A549 (cell line): ENCODE measurements around the gene RFLNA.

ENCODE experiments used
- EP300 ChIP-seq, 2 experiments: fragments of >200 bp; sonication (Bioruptor Twin); formaldehyde crosslinking; IDR thresholded peaks; 2 replicates in 1 of 2; 3 replicates in 1 of 2; pipeline ENCODE4 v1.6.1; 2016 to 2017
- FOSB ChIP-seq: fragments of 250-450 bp; sonication (Bioruptor Pico); IDR thresholded peaks from 2 replicates; pipeline ENCODE4 v1.5.0; 2020; ENCODE audit warnings: mild to moderate bottlenecking, moderate library complexity
- HDAC2 ChIP-seq: fragments of 200-600 bp; sonication (generic); IDR thresholded peaks from 2 replicates; pipeline ENCODE4 v1.6.1; 2016
- MAZ ChIP-seq: fragments of 150-350 bp; IDR thresholded peaks from 2 replicates; pipeline ENCODE4 v1.6.1; 2014; ENCODE audit warnings: antibody characterized with exemption, low read depth, low read length, borderline replicate concordance
- NR3C1 ChIP-seq: fragments of >200 bp; sonication (Bioruptor Twin); formaldehyde crosslinking; IDR thresholded peaks from 3 replicates; pipeline ENCODE4 v1.6.1; 2017
- POLR2A ChIP-seq: IDR thresholded peaks from 2 replicates; pipeline ENCODE4 v1.6.1; 2012; ENCODE audit warnings: mild to moderate bottlenecking, low read length
- TP53 ChIP-seq: fragments of 250-450 bp; sonication (Bioruptor Pico); IDR thresholded peaks from 2 replicates; pipeline ENCODE4 v1.5.0; 2021; ENCODE audit warnings: mild to moderate bottlenecking, moderate library complexity
- TF ChIP-seq, protein P1 (sequence below): fragments of >200 bp; sonication (Bioruptor Twin); formaldehyde crosslinking; IDR thresholded peaks from 3 replicates; pipeline ENCODE4 v1.5.1; 2016

DNA sequence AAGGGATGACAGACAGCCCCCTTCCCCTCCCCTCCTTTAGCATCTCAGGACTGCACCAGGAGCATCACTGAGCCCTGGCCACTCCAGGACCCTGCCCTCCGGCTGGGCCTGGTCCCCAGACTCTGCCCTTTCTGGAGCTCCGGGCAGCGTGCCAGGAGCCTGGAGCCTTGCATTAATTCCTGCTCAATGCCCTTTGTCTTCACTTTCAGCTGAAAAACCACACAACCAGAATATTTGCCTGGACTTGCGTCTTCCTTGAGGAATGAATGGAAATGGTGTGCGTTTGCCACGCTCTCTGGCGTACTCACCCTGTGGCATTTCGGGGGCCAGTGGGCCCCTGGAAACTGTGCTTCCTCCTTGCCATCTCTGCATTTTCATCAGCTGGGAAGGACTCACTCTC, 8.5 kb upstream of the RFLNA start:
- TF ChIP-seq, protein P1, sequence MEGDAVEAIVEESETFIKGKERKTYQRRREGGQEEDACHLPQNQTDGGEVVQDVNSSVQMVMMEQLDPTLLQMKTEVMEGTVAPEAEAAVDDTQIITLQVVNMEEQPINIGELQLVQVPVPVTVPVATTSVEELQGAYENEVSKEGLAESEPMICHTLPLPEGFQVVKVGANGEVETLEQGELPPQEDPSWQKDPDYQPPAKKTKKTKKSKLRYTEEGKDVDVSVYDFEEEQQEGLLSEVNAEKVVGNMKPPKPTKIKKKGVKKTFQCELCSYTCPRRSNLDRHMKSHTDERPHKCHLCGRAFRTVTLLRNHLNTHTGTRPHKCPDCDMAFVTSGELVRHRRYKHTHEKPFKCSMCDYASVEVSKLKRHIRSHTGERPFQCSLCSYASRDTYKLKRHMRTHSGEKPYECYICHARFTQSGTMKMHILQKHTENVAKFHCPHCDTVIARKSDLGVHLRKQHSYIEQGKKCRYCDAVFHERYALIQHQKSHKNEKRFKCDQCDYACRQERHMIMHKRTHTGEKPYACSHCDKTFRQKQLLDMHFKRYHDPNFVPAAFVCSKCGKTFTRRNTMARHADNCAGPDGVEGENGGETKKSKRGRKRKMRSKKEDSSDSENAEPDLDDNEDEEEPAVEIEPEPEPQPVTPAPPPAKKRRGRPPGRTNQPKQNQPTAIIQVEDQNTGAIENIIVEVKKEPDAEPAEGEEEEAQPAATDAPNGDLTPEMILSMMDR, result no peak
- TF ChIP-seq FOSB (no peak), NR3C1 (no peak), EP300 (IDR thresholded peaks at IDR 0.05) (no peak), HDAC2 (no peak), POLR2A (no peak), MAZ (no peak), TP53 (CRISPR knock-in tag) (no peak)
